Right lobe of liver (tissue), 6 donors: ENCODE measurements around the gene ZDHHC7. TPM values are rescaled to one million over a fixed set of nuclear protein-coding genes. Genes with fewer than 3 reads are reported as not detected.

Source experiments
- ATAC-seq, 4 donors: fragments of 200-7000 bp; cut with Tn5 transposase; one replicate each; pipeline ENCODE4 v1.9.1; 2020; ENCODE audit warnings: mild to moderate bottlenecking in 4 of 4, moderate library complexity in 4 of 4
- DNase-seq, 3 donors: peaks; one replicate each; pipeline ENCODE4 v3.0.0-alpha.2; 2020
- H3K27ac ChIP-seq, 3 donors: fragments of 200-600 bp; one replicate each; pipeline ENCODE4 v1.8.0; 2022
- H3K27me3 ChIP-seq, 2 donors: fragments of 200-600 bp; one replicate each; pipeline ENCODE4 v1.8.0; 2022
- H3K36me3 ChIP-seq, 4 donors: fragments of 200-600 bp; sonication (generic) in 1 of 4; one replicate each; pipeline versions ENCODE4 v1.5.1 to v1.8.0; 2017 to 2022; ENCODE audit warnings: control low read depth in 1 of 4
- H3K4me1 ChIP-seq, 4 donors: fragments of 200-600 bp; sonication (generic) in 1 of 4; one replicate each; pipeline versions ENCODE4 v1.5.1 to v1.8.0; 2017 to 2022; ENCODE audit warnings: control low read depth in 1 of 4
- H3K4me3 ChIP-seq, 3 donors: fragments of 200-600 bp; one replicate each; pipeline ENCODE4 v1.8.0; 2022
- H3K9me3 ChIP-seq, 4 donors: fragments of 200-600 bp; sonication (generic) in 1 of 4; one replicate each; pipeline versions ENCODE4 v1.5.1 to v1.8.0; 2017 to 2022; ENCODE audit warnings: control low read depth in 1 of 4
- CTCF ChIP-seq, 4 donors: fragments of 200-600 bp in 3 of 4; fragments of 450-650 bp in 1 of 4; IDR thresholded peaks; one replicate each; pipeline versions ENCODE4 v1.5.1 to v1.8.0; 2016 to 2022; ENCODE audit warnings: antibody characterized with exemption in 4 of 4, mild to moderate bottlenecking in 2 of 4
- POLR2A ChIP-seq: fragments of 450-650 bp; IDR thresholded peaks from one replicate; pipeline ENCODE4 v1.6.1; 2017; ENCODE audit warnings: antibody characterized with exemption, mild to moderate bottlenecking
- WGBS: methylation state at CpG from one replicate; pipeline ENCODE4 v1.1.6; 2018; ENCODE audit warnings: low coverage, low lambda C conversion rate; ENCODE audit not compliant: insufficient coverage; ENCODE audit errors: missing lambda C conversion rate; 5-methylcytosine and 5-hydroxymethylcytosine counted together
- intact Hi-C, 2 donors: fragments of 100-400 bp; cut with DNase I; formaldehyde crosslinking; loops; one replicate each; pipeline versions ENCODE4 v1.11.2 to v1.14.1; 2022
- long read RNA-seq: library from polyadenylated mRNA; unstranded; transcript quantifications from one replicate; pipeline ENCODE4 v2.0.0, GENCODE V29; 2019
- total RNA-seq, 6 experiments: library from RNA; depleted of rRNA in 2 of 6; stranded (reverse); fragments of >200 nt in 2 of 6; fragmentation: NEBNext Ultra II Directional in 3 of 6; extraction: Animal tissue kit (Norgen Biotek cat#: 25700) in 3 of 6; gene quantifications; one replicate each; pipeline versions ENCODE4 v1.1.0 to v1.2.4, GENCODE V29; 2016 to 2023
- donor health status: DM: no; HTN: yes; CAD: no.
- donor health status: DM: no; HTN: no; CAD: no.
- donor health status: DM: no; HTN: no; CAD: no.
- donor health status: DM: no; HTN: yes; CAD: no.
- donor health status: DM: no; HTN: yes; CAD: no.

ZDHHC7 gene
- 10 to 100 TPM; 10.7 to 27.5 (median 19.0) TPM for total RNA-seq
- long read RNA-seq, result 0 reads

- H3K36me3 ChIP-seq, result no peaks in the 10 kb centered on the region
- TF ChIP-seq POLR2A, result peak; percentile 89
- peak in 1 of 4 donors; percentile 10 for TF ChIP-seq CTCF (IDR thresholded peaks at IDR 0.05)
- H3K27me3 ChIP-seq, result no peaks in the 10 kb centered on the region
- H3K4me3 ChIP-seq, result peak within 1 kb of the TSS; percentile 71 to 96 (median 93)
- H3K27ac ChIP-seq, result peak within 1 kb of the TSS; percentile 93 to 97 (median 95)
- DNase-seq (peak; percentile 92 to 93 (median 93)), ATAC-seq (peak; percentile 92 to 96 (median 94))
- no peaks in the 10 kb centered on the region for H3K9me3 ChIP-seq
- intact Hi-C loops, result no loop called here
- under 1% methylated on average over 42 of the region's 86 CpGs for WGBS
- H3K4me1 ChIP-seq, result peaks cover 0 to 34% (median 4%) of the 10 kb centered on the region in 4 donors
These were observed at the start of gene ZDHHC7 for GRCh38 chr16:85010931-85011845. ZDHHC7 (minus strand) TSS chr16:85011535; CDS start chr16:84990618, 20,917 bp downstream.

GRCh38 chr16:85058909-85059308, 47.6 kb upstream of the ZDHHC7 start:
- Histone ChIP-seq H3K36me3 (no peaks in the 10 kb centered on the region), H3K27me3 (no peaks in the 10 kb centered on the region), H3K4me1 (peaks cover 0 to 20% (median 0%) of the 10 kb centered on the region in 4 donors), H3K4me3 (no peak overlapping the region), H3K27ac (no peak overlapping the region), H3K9me3 (no peaks in the 10 kb centered on the region)
- intact Hi-C loops, result no loop called here
- DNase-seq, result no peak
- no peak for TF ChIP-seq POLR2A
- TF ChIP-seq CTCF (IDR thresholded peaks at IDR 0.05), result no peak
- ATAC-seq, result peak in 2 of 4 donors; percentile 44 to 45
- WGBS, result 45% methylated on average over 4 of the region's 4 CpGs

- no peak overlapping the region for H3K27ac ChIP-seq
- peaks cover 0 to 20% (median 0%) of the 10 kb centered on the region in 4 donors for H3K4me1 ChIP-seq
- ATAC-seq (no peak), DNase-seq (no peak)
- H3K27me3 ChIP-seq, result no peaks in the 10 kb centered on the region
- no peaks in the 10 kb centered on the region for H3K36me3 ChIP-seq
- no peak overlapping the region for H3K4me3 ChIP-seq
- no peak for TF ChIP-seq CTCF (IDR thresholded peaks at IDR 0.05)
- no peak for TF ChIP-seq POLR2A
- WGBS, result 96% methylated on average over 4 of the region's 7 CpGs
- H3K9me3 ChIP-seq, result no peaks in the 10 kb centered on the region
- intact Hi-C loops, result no loop called here
These were observed 46.6 kb upstream of the ZDHHC7 start for GRCh38 chr16:85057948-85058347.

GRCh38 chr16:85057212-85057889, 46.0 kb upstream of the ZDHHC7 start:
- ATAC-seq (no peak), DNase-seq (no peak)
- no peaks in the 10 kb centered on the region for H3K36me3 ChIP-seq
- intact Hi-C loops, result no loop called here
- 91% methylated on average over 8 of the region's 9 CpGs for WGBS
- H3K4me3 ChIP-seq, result no peak overlapping the region
- H3K27ac ChIP-seq, result no peak overlapping the region
- TF ChIP-seq CTCF (IDR thresholded peaks at IDR 0.05) (peak in 2 of 4 donors; percentile 5 to 8), POLR2A (no peak)
- H3K27me3 ChIP-seq, result no peaks in the 10 kb centered on the region
- no peaks in the 10 kb centered on the region for H3K9me3 ChIP-seq
- H3K4me1 ChIP-seq, result peaks cover 0 to 20% (median 0%) of the 10 kb centered on the region in 4 donors
